GOT3 (cell line): ENCODE results near the gene SLC3A2.
"Not testable (repeated sequence)": the region's sequence is repeated elsewhere in the genome, so short reads cannot be mapped to it uniquely, and the experiment has no call there.

ENCODE experiments used
- DNase-seq: peaks from one replicate; lab custom pipeline; 2025; ENCODE audit warnings: mixed read lengths; lab: John Stamatoyannopoulos, UW

The SLC3A2 gene

GRCh38 chr11:62931499-62932278 lies 51.0 kb downstream of the SLC3A2 start:
- DNase-seq: no peak

GRCh38 chr11:62933285-62933684 lies 52.6 kb downstream of the SLC3A2 start:
- DNase-seq: no peak

DNA sequence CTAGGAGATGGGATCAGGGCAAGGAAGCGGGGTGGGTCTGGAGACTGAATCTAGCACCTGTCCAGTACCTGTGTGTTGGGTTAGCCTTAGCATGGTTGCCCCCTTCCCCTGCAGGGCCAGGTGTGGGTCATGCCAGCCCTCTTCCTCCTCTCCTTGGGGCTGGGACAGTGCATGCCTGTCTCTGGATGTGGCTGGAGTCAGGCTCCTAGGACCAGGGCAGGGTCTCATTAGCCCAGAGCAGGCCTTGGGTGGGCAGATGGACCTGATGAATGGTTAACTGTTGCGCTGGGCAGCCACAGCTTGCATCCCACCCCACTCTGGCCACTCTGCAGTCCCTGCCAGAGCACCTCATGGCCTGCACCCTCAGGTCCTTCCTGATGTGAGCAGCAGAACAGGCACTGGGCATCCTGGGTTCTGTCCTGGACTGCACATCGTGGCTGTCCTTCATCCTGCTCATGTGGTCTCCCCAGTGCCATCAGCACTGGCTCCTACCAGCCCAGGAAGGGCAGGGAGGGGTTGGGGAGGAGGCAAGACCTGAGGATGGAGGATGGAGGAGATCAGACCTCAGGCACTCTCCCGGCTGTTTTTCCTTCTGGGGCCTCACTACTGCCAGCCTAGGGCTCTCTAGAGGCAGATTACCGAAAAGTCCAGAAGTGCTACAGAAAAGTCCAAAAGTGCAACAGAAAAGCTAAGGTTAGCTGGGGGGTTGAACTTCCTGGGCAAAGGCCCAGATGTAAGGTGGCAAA lies 53.2 kb downstream of the SLC3A2 start:
- DNase-seq: no peak

DNA sequence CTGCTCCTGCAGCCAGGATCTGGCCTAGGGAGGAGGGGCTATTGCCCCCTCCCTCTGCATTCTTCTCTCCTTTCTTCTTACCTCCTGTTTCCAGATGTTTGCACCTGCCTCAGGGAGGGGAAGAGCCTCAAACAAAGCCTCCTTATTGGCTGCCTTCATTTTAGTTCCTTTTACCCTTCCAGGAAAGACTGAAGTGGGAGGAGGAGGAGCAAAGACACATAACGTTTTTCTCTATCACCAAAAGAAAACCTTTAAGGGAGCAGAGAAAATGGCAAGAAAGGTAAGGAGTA lies 53.7 kb downstream of the SLC3A2 start:
- no peak for DNase-seq

DNA sequence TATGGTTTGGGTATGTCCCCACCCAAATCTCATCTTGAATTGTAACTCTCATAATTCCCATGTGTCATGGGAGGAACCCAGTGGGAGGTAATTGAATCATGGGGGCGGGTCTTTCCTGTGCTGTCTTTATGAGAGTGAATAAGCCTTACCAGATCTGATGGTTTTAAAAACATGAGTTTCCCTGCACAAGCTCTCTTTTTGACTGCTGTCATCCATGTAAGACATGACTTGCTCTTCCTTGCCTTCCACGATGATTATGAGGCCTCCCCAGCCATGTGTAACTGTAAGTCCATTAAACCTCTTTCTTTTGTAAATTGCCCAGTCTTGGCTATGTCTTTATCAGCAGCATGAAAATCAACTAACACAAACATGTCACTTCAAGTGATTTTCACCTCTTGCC lies 56.8 kb downstream of the SLC3A2 start:
- DNase-seq: not testable (repeated sequence)
